Endothelial cell (in vitro differentiated cells): Measurements from ENCODE around the gene DYNLRB2. TPM values are rescaled to one million over a fixed set of nuclear protein-coding genes. Genes with fewer than 3 reads are reported as not detected.

Experiments
- DNase-seq: peaks from one replicate; pipeline ENCODE4 v3.0.0; 2021; ENCODE audit warnings: low spot score
- H3K27ac Mint-ChIP-seq: one replicate; pipeline ENCODE4 v1.8.0; 2021; ENCODE audit warnings: mixed read lengths, inconsistent platforms; ENCODE audit not compliant: unreplicated experiment
- H3K27me3 Mint-ChIP-seq: one replicate; pipeline ENCODE4 v1.8.0; 2021; ENCODE audit warnings: mild to moderate bottlenecking, moderate library complexity, mixed read lengths, inconsistent platforms; ENCODE audit not compliant: unreplicated experiment
- H3K36me3 Mint-ChIP-seq: one replicate; pipeline ENCODE4 v1.8.0; 2021; ENCODE audit warnings: mild to moderate bottlenecking, low read depth, mixed read lengths, inconsistent platforms; ENCODE audit not compliant: unreplicated experiment
- H3K4me1 Mint-ChIP-seq: one replicate; pipeline ENCODE4 v1.8.0; 2021; ENCODE audit warnings: mild to moderate bottlenecking, mixed read lengths, inconsistent platforms; ENCODE audit not compliant: unreplicated experiment
- H3K4me3 Mint-ChIP-seq: one replicate; pipeline ENCODE4 v1.8.0; 2021; ENCODE audit warnings: mild to moderate bottlenecking, mixed read lengths, inconsistent platforms; ENCODE audit not compliant: unreplicated experiment
- H3K9me3 Mint-ChIP-seq: one replicate; pipeline ENCODE4 v1.8.0; 2021; ENCODE audit warnings: mixed read lengths, inconsistent platforms; ENCODE audit not compliant: unreplicated experiment
- total RNA-seq: library from RNA; stranded (reverse); fragmentation: NEBNext Ultra II Directional; extraction: Animal tissue kit (Norgen Biotek cat#: 25700); gene quantifications from one replicate; pipeline ENCODE4 v1.2.1, GENCODE V29; 2021; ENCODE audit not compliant: unreplicated experiment
- TF ChIP-seq, protein P1 (sequence below): fragments of 200-600 bp; sonication (generic); IDR thresholded peaks from one replicate; pipeline ENCODE4 v1.5.0; 2021; ENCODE audit warnings: antibody characterized with exemption; ENCODE audit not compliant: unreplicated experiment

DYNLRB2 gene
- total RNA-seq, 1 donor from 2014 or later: not detected

DNA sequence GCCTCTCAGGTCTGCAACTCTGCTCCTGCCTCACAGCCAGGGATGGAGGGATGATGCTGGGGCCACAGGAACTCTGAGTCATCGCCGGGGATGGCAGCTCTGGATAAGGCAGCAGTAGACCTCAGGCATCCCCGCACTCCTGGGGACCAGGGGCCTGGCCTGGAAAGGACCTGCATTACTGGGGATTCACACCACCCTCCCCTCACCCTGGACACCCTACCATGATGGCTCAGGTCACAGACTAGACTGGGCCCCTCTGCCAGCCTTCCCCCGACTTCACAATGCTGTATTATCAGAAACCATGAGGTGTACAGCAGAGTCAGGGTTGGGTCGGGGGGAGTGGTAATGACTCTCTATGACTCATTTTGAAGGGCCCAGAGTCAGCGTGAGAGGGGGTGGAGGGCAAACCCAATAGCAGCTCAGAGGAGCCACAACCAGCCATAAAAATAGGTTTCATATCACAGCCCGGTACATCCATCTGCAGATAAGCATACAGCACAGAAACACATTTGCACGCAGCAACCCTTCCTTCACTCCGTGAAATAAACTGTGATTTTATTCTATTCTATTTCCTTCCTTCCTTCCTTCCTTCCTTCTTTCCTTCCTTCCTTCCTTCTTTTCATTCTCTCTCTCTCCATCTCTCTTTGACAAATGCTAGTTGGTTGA is 28.8 kb downstream of the DYNLRB2 start:
- TF ChIP-seq, protein P1, sequence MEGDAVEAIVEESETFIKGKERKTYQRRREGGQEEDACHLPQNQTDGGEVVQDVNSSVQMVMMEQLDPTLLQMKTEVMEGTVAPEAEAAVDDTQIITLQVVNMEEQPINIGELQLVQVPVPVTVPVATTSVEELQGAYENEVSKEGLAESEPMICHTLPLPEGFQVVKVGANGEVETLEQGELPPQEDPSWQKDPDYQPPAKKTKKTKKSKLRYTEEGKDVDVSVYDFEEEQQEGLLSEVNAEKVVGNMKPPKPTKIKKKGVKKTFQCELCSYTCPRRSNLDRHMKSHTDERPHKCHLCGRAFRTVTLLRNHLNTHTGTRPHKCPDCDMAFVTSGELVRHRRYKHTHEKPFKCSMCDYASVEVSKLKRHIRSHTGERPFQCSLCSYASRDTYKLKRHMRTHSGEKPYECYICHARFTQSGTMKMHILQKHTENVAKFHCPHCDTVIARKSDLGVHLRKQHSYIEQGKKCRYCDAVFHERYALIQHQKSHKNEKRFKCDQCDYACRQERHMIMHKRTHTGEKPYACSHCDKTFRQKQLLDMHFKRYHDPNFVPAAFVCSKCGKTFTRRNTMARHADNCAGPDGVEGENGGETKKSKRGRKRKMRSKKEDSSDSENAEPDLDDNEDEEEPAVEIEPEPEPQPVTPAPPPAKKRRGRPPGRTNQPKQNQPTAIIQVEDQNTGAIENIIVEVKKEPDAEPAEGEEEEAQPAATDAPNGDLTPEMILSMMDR: no peak
- no peak overlapping the region for H3K4me3 Mint-ChIP-seq
- peaks cover 5% of the 10 kb centered on the region for H3K27me3 Mint-ChIP-seq
- H3K4me1 Mint-ChIP-seq: peaks cover 6% of the 10 kb centered on the region
- H3K27ac Mint-ChIP-seq: no peak overlapping the region
- H3K36me3 Mint-ChIP-seq: peaks cover 4% of the 10 kb centered on the region
- H3K9me3 Mint-ChIP-seq: no peaks in the 10 kb centered on the region
- no peak for DNase-seq

DNA sequence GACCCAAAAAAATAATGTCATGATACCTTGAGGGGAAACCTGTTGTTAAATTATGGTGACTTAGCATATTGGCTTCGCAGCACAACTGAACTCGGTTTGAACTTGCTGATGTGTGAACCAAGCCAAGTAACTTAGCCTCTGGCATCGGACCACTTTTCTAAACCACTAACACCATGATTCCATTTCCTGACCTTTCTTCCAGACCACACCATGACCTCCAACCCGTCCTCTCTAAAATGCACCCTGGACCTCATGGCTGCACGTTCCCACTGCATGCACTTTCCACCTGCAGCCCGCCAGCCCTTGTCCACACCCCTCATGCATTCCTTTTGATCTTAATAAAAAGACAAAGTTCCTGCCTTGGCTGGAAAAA is 29.3 kb downstream of the DYNLRB2 start:
- DNase-seq: no peak
- no peaks in the 10 kb centered on the region for H3K9me3 Mint-ChIP-seq
- H3K27me3 Mint-ChIP-seq: peaks cover 5% of the 10 kb centered on the region
- peaks cover 4% of the 10 kb centered on the region for H3K36me3 Mint-ChIP-seq
- no peak overlapping the region for H3K27ac Mint-ChIP-seq
- peaks cover 4% of the 10 kb centered on the region for H3K4me1 Mint-ChIP-seq
- TF ChIP-seq, protein P1: no peak
- no peak overlapping the region for H3K4me3 Mint-ChIP-seq

DNA sequence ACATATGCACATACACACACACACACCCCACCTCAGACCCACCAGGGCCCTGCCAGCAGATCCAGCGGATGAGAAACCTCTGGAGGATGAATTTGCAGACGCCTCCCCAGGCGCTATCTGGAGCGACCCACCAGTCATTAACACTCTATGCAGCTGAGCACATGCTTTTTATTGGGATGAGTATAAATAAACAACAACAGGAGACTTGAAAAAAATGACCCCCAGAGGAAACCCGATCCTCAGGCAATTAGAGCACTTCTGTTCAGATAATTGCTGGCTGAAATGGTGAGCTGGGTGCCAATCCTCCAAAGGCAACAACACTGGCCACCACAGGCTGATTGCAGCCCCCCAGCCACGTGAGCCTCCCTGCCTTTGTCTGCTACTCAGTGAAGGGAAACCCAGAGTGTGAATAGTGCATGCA is 32.9 kb downstream of the DYNLRB2 start:
- Mint-ChIP-seq H3K36me3 (peaks cover 4% of the 10 kb centered on the region), H3K27me3 (peaks cover 5% of the 10 kb centered on the region), H3K4me3 (no peak overlapping the region), H3K4me1 (peaks cover 4% of the 10 kb centered on the region), H3K27ac (no peak overlapping the region), H3K9me3 (no peaks in the 10 kb centered on the region)
- TF ChIP-seq, protein P1: no peak
- no peak for DNase-seq

DNA sequence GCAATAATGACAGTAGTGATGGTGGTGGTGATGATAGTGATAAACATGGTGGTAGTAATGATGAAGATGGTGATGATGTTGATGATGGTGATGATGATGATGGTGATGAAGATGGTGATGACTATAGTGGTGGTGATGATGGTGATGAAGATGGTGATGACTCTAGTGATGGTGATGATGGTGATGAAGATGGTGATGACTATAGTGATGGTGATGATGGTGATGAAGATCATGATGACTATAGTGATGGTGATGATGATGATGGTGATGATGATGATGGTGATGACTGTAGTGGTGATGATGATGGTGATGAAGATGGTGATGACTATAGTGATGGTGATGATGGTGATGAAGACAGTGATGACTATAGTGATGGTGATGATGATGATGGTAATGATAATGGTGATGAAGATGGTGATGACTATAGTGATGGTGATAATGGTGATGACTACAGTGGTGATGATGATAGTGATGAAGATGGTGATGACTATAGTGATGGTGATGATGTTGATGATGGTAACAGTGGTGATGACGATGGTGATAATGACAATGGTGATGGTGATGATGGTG is 35.6 kb downstream of the DYNLRB2 start:
- Mint-ChIP-seq H3K36me3 (no peaks in the 10 kb centered on the region), H3K27ac (no peak overlapping the region), H3K27me3 (peaks cover 3% of the 10 kb centered on the region), H3K4me3 (no peak overlapping the region), H3K4me1 (no peaks in the 10 kb centered on the region), H3K9me3 (no peaks in the 10 kb centered on the region)
- TF ChIP-seq, protein P1: no peak
- no peak for DNase-seq
